C4-2B (cell line): ENCODE data around the gene SYT4.

Source experiments
- CTCF ChIP-seq: fragments of 450-650 bp; conservative IDR thresholded peaks from 2 replicates; pipeline ENCODE4 v1.5.1; 2017; ENCODE audit warnings: mild to moderate bottlenecking
- ZFX ChIP-seq: fragments of 450-650 bp; IDR thresholded peaks from 2 replicates; pipeline ENCODE4 v1.6.1; 2017

- TF ChIP-seq CTCF (no peak), ZFX (no peak)
Observed at GRCh38 chr18:43220691-43221090, 56.6 kb downstream of the SYT4 start.
